K562 (cell line): Measurements from ENCODE around the gene UGT2A3. TPM values are rescaled to one million over a fixed set of nuclear protein-coding genes. Genes with fewer than 3 reads are reported as not detected.

Experiments
- ATAC-seq: fragments of 200-7000 bp; cut with Tn5 transposase; 3 replicates; pipeline ENCODE4 v1.9.1; 2020; ENCODE audit warnings: moderate library complexity
- BruUV-seq: library from RNA; stranded (reverse); fragments of 400-500 nt; replicated peaks from 2 replicates; lab custom pipeline; 2021; lab: Mats Ljungman, UMichigan
- CTCF ChIA-PET: fragments of 300-600 bp; formaldehyde crosslinking; extraction: SDS; loops from one replicate; lab custom pipeline; 2021; ENCODE audit warnings: low intra/inter-chr PET ratio; lab: Yijun Ruan, JAX
- POLR2A ChIA-PET: fragments of 300-600, 350-650 bp; sonication (Branson Sonifier 250); formaldehyde crosslinking; extraction: SDS; loops from one replicate; lab custom pipeline; 2021; ENCODE audit warnings: antibody characterized with exemption, inconsistent platforms; lab: Yijun Ruan, JAX
- DNase-seq, 4 experiments: peaks; one replicate each; pipeline versions ENCODE4 v3.0.0 to v3.0.0-alpha.2; 2011 to 2018; ENCODE audit warnings: low spot score in 3 of 4, mixed read lengths in 3 of 4; ENCODE audit errors: extremely low read depth in 1 of 4
- FAIRE-seq: peaks from 2 replicates; lab custom pipeline; 2011; peaks lifted over from hg19 to GRCh38; lab: Jason Lieb, UNC
- H2AFZ ChIP-seq: 2 replicates; pipeline ENCODE4 v1.6.0; 2011; ENCODE audit warnings: low read depth, low read length, control low read depth, inconsistent platforms
- H3K27ac ChIP-seq: fragments of 200-600 bp; 3 replicates; pipeline ENCODE4 v1.8.0; 2011; ENCODE audit warnings: low read depth, mild to moderate bottlenecking, control low read depth, inconsistent platforms, low read length, moderate library complexity, mixed read lengths; ENCODE audit errors: extremely low read depth
- H3K27me3 ChIP-seq, 2 experiments: fragments of 300-600 bp in 1 of 2; 2 replicates in 1 of 2; 3 replicates in 1 of 2; pipeline versions ENCODE4 v1.6.0 to v1.8.0; 2011; ENCODE audit warnings: inconsistent platforms in 2 of 2, low read length in 2 of 2, mild to moderate bottlenecking in 1 of 2, mixed read lengths in 1 of 2, moderate library complexity in 1 of 2; ENCODE audit not compliant: control insufficient read depth in 2 of 2, insufficient read depth in 2 of 2
- H3K36me3 ChIP-seq: fragments of 300-600 bp; 3 replicates; pipeline ENCODE4 v1.8.0; 2011; ENCODE audit warnings: mild to moderate bottlenecking, low read length, inconsistent platforms; ENCODE audit not compliant: control insufficient read depth, insufficient read depth
- H3K4me1 ChIP-seq, 2 experiments: fragments of 200-600 bp in 1 of 2; replicated peaks in 1 of 2; 2 replicates in 1 of 2; 3 replicates in 1 of 2; pipeline versions ENCODE4 v1.5.1 to v1.8.0; 2011; ENCODE audit warnings: inconsistent platforms in 2 of 2, low read length in 2 of 2, mild to moderate bottlenecking in 1 of 2, mixed read lengths in 1 of 2, moderate library complexity in 1 of 2; ENCODE audit not compliant: control insufficient read depth in 2 of 2, insufficient read depth in 2 of 2
- H3K4me2 ChIP-seq: 2 replicates; pipeline ENCODE4 v1.6.1; 2011; ENCODE audit warnings: low read length, control low read depth, inconsistent platforms, mixed read lengths; ENCODE audit not compliant: insufficient read depth
- H3K4me3 ChIP-seq: fragments of 200-600 bp; sonication (generic), shearing (Covaris generic); 2 replicates; pipeline ENCODE4 v1.5.1; 2016; ENCODE audit warnings: control low read depth, inconsistent platforms
- H3K79me2 ChIP-seq: fragments of 200-600 bp; 3 replicates; pipeline ENCODE4 v1.8.0; 2011; ENCODE audit warnings: low read length, inconsistent platforms; ENCODE audit not compliant: control insufficient read depth, insufficient read depth
- H3K9ac ChIP-seq, 2 experiments: 2 replicates each; pipeline versions ENCODE4 v1.6.0 to v1.6.1; 2011; ENCODE audit warnings: low read depth in 2 of 2, low read length in 2 of 2, control low read depth in 1 of 2, inconsistent platforms in 1 of 2, mild to moderate bottlenecking in 1 of 2, mixed read lengths in 1 of 2; ENCODE audit not compliant: insufficient read depth in 1 of 2
- H3K9me1 ChIP-seq: one replicate; pipeline ENCODE4 v1.6.0; 2011; ENCODE audit warnings: inconsistent platforms, mild to moderate bottlenecking, low read length, moderate library complexity; ENCODE audit not compliant: control insufficient read depth, insufficient read depth
- H3K9me3 ChIP-seq: replicated peaks from 2 replicates; pipeline ENCODE4 v1.5.1; 2011; ENCODE audit warnings: low read depth, low read length, inconsistent platforms; ENCODE audit not compliant: control insufficient read depth, insufficient read depth
- H4K20me1 ChIP-seq: replicated peaks from 2 replicates; pipeline ENCODE4 v1.6.1; 2011; ENCODE audit warnings: low read length, inconsistent platforms, mixed read lengths; ENCODE audit not compliant: control insufficient read depth, insufficient read depth
- HIVEP1 ChIP-seq: fragments of 250-450 bp; sonication (Bioruptor Pico); IDR thresholded peaks from 2 replicates; pipeline ENCODE4 v1.4.0; 2020; ENCODE audit warnings: mild to moderate bottlenecking
- MCM7 ChIP-seq, 2 experiments: fragments of 450-650 bp; IDR thresholded peaks; 2 replicates each; pipeline ENCODE4 v1.6.1; 2016 to 2018
- PTBP1 ChIP-seq: fragments of 200-400 bp; formaldehyde crosslinking; IDR thresholded peaks from 2 replicates; pipeline ENCODE4 v1.6.1; 2017; ENCODE audit warnings: low read depth, low read length
- TCF7L2 ChIP-seq: fragments of 150-350 bp; IDR thresholded peaks from 2 replicates; pipeline ENCODE4 v1.6.1; 2016; ENCODE audit warnings: low read depth, mild to moderate bottlenecking, low read length, moderate library complexity
- ZNF551 ChIP-seq: fragments of 250-450 bp; sonication (Bioruptor Pico); IDR thresholded peaks from 2 replicates; pipeline ENCODE4 v1.5.0; 2021; ENCODE audit warnings: mild to moderate bottlenecking, moderate library complexity
- WGBS: fragments of 100-300 bp; shearing (Covaris generic); methylation state at CpG from one replicate; pipeline ENCODE4 v1.1.6; 2016; ENCODE audit warnings: low coverage, mixed read lengths; ENCODE audit not compliant: insufficient coverage; ENCODE audit errors: missing lambda C conversion rate; 5-methylcytosine and 5-hydroxymethylcytosine counted together
- in situ Hi-C: fragments of 300-500 bp; cut with MboI; formaldehyde crosslinking; loops from 4 replicates; pipeline ENCODE4 v1.15.0; 2018; ENCODE audit warnings: inconsistent platforms, mixed read lengths
- intact Hi-C: fragments of 100-400 bp; cut with micrococcal nuclease; formaldehyde crosslinking; loops from 2 replicates; pipeline ENCODE4 v1.14.2; 2022
- polyA plus RNA-seq, 8 experiments: library from polyadenylated mRNA; depleted of rRNA in 4 of 8; stranded (reverse) in 5 of 8; unstranded in 3 of 8; fragments of >200 nt; fragmentation: Nextera tagmentation in 2 of 8; fragmentation: Illumina TruSeq in 1 of 8; extraction: Ambion mirVana in 2 of 8; extraction: Trizol in 1 of 8; gene quantifications; 2 replicates each; pipeline versions ENCODE4 v1.2.1 to v1.2.3, GENCODE V29; 2011 to 2014; ENCODE audit warnings: inconsistent platforms in 1 of 8, missing spikeins in 1 of 8
- total RNA-seq, 7 experiments: library from RNA; depleted of rRNA in 6 of 7; stranded (reverse); fragments of >200 nt in 6 of 7; fragmentation: Illumina TruSeq in 2 of 7; extraction: Trizol in 2 of 7; gene quantifications; 2 replicates each; pipeline versions ENCODE4 v1.2.1 to v1.2.3, GENCODE V29; 2011 to 2021; ENCODE audit warnings: low replicate concordance in 1 of 7
- TF ChIP-seq, protein P1 (sequence below): fragments of 450-650 bp; IDR thresholded peaks from 2 replicates; pipeline ENCODE4 v1.6.1; 2014; ENCODE audit warnings: low read depth, mild to moderate bottlenecking, moderate library complexity, borderline replicate concordance
- TF ChIP-seq, protein P2 (sequence below), 2 experiments: fragments of 450-650 bp; IDR thresholded peaks; 2 replicates each; pipeline ENCODE4 v1.6.1; 2016

Gene UGT2A3
- total and polyA plus RNA-seq, 9 of the 15 experiments (the other 6 are each of a cell fraction or from before 2014, with no cell fraction given) = not detected

DNA sequence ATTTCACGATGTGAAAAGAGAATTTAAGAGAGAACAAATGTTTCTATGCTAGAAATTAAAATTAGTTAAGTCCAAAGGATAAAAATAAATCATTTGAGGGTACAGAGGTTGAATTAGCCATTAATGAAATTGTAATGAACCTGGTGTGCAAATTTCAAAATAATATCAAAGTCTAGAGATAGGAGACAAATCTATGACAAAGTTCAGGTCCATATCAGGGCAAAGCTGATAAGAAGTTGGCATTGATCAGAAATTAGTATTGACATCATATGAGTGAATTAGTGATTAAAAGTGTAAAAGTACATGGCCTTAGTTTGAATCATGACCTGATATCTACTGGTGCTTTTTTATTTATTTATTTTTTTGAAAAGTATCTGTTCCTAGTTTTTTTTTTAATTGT, 33.8 kb upstream of the UGT2A3 start:
- ATAC-seq (no peak), DNase-seq (no peak), FAIRE-seq (no peak)
- 0% methylated on average over 1 of the region's 1 CpG for WGBS
- Histone ChIP-seq H3K9me1 (no peaks in the 10 kb centered on the region), H3K4me3 (no peak overlapping the region), H3K27me3 (no peaks in the 10 kb centered on the region), H3K79me2 (no peaks in the 10 kb centered on the region), H3K4me2 (no peak overlapping the region), H3K4me1 (no peaks in the 10 kb centered on the region), H3K27ac (no peak overlapping the region), H3K36me3 (no peaks in the 10 kb centered on the region), H3K9me3 (no peaks in the 10 kb centered on the region), H4K20me1 (no peaks in the 10 kb centered on the region), H2AFZ (no peak overlapping the region), H3K9ac (no peak overlapping the region)
- in situ Hi-C loops = no loop called here
- TF ChIP-seq PTBP1 = no peak
- TF ChIP-seq HIVEP1 (CRISPR knock-in tag) = no peak
- no peak for TF ChIP-seq ZNF551 (CRISPR knock-in tag)
- no peak for TF ChIP-seq TCF7L2
- no peak for TF ChIP-seq MCM7 (IDR thresholded peaks at IDR 0.05)
- TF ChIP-seq, protein P1, sequence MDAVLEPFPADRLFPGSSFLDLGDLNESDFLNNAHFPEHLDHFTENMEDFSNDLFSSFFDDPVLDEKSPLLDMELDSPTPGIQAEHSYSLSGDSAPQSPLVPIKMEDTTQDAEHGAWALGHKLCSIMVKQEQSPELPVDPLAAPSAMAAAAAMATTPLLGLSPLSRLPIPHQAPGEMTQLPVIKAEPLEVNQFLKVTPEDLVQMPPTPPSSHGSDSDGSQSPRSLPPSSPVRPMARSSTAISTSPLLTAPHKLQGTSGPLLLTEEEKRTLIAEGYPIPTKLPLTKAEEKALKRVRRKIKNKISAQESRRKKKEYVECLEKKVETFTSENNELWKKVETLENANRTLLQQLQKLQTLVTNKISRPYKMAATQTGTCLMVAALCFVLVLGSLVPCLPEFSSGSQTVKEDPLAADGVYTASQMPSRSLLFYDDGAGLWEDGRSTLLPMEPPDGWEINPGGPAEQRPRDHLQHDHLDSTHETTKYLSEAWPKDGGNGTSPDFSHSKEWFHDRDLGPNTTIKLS = no peak
- TF ChIP-seq, protein P2, sequence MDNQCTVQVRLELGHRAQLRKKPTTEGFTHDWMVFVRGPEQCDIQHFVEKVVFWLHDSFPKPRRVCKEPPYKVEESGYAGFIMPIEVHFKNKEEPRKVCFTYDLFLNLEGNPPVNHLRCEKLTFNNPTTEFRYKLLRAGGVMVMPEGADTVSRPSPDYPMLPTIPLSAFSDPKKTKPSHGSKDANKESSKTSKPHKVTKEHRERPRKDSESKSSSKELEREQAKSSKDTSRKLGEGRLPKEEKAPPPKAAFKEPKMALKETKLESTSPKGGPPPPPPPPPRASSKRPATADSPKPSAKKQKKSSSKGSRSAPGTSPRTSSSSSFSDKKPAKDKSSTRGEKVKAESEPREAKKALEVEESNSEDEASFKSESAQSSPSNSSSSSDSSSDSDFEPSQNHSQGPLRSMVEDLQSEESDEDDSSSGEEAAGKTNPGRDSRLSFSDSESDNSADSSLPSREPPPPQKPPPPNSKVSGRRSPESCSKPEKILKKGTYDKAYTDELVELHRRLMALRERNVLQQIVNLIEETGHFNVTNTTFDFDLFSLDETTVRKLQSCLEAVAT (IDR thresholded peaks at IDR 0.05) = no peak
- no TSS peak for BruUV-seq
- intact Hi-C loops = no loop called here
- POLR2A ChIA-PET = no interaction called here
- CTCF ChIA-PET = no interaction called here
